Inferior parietal cortex (tissue), 1 donor: ENCODE results near the gene SOD3.

ENCODE experiments used
- DNase-seq: peaks from one replicate; pipeline ENCODE4 v3.0.0-alpha.2; 2016; ENCODE audit errors: extremely low spot score

The SOD3 gene

GRCh38 chr4:24801136-24801855, 5.9 kb downstream of the SOD3 start:
- no peak for DNase-seq

DNA sequence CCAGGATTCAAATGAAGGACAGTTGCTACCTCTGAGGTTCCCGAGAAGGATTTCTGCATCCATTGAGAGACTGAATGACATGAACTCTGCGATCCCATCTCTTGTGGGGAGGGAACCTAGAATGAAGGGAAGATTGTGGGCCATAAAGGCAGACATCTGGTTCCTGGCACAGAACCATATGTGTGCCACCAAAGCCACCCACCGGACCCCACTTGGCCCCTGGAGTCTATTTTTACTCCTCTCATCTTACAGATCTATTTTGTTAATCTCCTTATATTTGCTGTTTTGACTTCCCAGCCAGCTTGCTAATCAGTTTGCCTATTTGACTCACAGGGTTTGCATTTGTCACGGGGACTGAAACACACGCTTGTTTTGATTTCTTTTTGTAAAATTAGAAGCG, 7.3 kb downstream of the SOD3 start:
- DNase-seq, result no peak

- no peak for DNase-seq
These were observed 9.7 kb downstream of the SOD3 start for GRCh38 chr4:24805067-24805466.

- DNase-seq, result no peak
These were observed 10.2 kb downstream of the SOD3 start for GRCh38 chr4:24805566-24805965.

DNA sequence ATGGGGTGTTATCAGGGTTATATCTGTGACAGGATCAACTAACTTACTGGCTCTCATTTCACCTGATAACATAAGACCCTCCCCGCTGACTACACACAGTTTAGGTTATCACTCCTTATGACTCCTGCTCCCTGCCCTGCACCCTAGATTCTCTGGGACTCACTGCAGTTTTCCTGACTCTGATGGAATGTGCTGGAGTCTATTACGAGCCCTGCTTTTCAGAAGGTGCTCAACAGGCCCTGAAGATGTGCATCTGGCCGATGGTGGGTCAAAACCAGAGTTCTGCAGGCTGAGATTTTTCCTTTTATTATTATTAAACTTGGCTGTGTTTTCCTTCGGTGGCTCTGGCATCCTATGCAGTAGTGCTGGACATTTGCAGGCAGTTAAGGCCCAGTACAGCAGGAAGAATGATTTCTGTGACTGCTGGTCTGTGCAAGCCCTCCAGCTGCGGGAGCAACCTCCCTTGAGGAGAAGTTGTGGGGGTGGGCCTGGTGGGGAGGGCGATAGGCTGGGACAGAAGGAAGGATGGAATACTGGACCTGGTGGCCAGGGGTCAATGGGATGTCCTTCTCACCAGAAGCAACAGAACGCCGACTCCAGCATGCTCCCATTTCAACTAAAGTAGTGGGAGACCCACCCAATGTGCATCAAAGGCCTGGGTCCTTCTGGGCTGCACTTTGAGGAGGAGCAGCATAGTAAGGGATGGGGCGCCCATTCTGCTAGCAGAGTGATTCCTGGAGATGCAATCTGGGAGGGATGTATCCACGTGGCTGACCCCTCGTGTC, 11.0 kb downstream of the SOD3 start:
- DNase-seq, result no peak

DNA sequence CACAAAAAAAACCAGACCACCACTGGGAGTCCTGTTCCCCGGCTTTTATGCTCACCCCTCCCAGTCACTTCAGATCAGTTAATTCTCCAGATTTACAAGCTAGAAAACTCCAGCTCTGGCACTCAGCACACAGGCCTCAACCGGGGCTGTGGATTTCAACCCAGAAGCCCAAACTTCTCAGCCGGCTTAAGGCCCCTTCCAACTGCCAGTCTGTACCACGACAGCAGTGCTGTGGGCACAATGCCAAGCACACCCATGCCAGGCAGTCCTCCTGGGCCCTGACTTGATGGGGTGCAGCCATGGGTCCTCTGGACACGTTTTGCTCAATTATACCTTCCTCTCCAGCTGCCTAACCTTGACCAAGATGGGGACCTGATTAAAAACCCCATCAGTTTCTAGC, 12.2 kb downstream of the SOD3 start:
- DNase-seq, result no peak

- DNase-seq, result no peak
These were observed 12.9 kb downstream of the SOD3 start for GRCh38 chr4:24808261-24808660.

DNA sequence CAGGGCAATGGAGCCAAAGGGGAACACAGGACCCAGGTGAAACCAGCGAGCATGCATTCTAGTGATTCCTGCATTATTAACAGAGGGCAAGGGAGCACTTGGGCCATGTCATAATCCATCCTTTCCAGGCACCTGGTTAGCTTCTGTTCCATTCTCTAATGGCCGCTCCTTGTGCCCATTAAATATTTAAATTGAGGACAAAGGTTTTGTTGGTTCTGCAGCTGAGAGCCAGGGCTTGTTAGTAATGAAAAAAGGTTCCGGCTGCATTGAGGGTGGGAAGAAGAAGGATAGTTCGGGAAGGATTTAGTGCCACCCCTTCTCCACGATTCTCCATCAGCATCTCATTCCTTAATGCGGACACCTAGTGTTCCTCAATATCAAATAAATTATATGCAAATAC, 13.6 kb downstream of the SOD3 start:
- DNase-seq, result no peak

GRCh38 chr4:24809376-24809775, 14.0 kb downstream of the SOD3 start:
- DNase-seq, result no peak

DNA sequence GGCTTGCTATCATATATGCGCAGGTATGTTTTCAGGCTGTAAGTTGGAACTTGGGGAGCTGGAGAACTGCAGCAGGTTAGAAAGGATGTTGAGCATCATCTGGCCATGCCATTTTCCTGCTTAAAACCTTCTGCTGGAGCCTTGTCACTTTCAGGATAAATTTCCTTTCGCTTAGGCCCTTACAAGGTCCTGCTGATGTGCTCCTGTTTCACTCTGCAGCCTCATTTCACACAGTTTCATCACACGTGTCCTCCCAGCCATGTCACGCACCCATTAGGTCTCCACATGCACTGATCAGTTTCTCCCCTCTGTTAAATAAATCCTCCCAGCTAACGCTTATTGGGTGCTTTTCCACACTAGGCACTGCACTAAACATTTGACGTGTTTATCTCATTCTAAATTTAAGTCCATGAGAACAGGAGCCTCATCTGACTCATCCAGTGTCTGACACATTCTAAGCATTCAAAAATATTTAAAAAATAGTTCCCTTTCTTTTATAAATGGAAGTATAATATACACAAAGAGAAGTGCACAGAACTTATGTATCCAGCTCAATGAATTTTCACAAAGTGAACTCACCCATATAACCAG, 14.5 kb downstream of the SOD3 start:
- no peak for DNase-seq

DNA sequence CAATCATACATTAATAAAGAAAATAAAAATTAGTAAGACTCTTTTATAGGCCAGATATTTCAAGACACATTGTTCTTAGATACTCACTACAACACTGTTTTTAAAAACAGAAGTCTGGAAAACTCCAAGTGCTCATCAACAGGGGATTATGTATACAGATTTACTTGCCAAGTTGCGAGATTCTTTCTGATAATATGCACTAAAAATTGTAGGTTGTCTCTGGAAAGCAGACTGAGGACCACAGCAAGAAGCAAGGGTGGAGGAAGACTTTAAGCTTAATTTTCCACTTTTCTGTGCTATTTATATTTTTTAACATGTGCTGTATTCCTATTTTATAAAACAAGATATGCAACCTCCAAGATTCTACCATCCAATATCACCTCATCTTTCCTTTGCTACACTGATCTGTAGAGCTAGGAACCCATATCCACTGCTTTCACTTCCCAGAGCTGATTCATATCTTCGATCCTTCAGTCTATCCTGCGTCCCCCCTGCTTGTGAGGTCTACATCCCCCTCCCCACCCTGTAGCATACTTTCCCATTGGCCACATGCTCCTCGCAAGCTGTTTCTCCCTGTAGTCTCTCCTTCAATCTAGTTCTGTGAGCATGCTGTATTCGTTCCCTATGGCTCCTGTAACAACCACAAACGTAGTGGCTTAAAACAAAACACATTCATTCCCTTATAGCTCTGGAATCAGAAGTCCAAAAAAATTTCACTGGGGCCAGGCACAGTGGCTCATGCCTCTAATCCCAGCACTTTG, 15.7 kb downstream of the SOD3 start:
- no peak for DNase-seq

DNA sequence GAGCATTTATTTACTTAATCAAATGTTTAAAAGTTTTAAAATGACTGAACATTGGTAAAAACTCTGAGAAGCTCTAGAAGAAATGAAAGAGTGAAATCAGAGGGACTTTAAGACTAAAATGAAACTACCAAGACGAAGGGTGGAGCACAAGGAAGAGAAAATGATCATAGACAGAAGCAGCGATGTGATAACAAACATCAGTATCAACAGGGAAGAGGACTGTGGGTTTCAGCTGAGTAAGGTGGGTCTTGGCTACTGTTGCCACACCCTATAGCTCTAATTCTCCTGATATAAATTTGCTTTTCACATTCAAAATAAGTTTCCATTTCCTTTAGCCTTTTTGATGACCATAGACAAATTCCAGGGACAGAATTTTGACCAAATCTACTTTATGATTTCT, 18.4 kb downstream of the SOD3 start:
- DNase-seq, result no peak

DNA sequence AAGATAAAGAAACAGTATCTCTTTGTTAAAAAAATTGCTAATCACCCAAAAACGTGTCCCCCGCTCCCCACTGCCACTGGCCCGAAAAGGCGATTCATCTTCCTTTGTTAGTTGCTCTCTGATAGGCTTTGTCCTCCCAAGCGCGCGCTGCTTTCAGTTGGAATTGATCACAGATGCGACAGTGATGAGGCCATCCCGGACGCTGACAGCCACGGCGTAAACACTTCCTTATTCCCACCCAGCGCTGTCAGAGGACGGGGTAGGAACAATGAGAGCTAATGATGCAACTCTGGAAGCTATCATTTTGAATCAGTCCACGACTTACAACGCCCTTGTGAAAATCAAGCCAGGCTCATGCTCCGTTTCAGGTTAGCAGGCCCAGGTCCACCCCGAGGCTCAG, 21.4 kb downstream of the SOD3 start:
- DNase-seq, result peak; percentile 59

- DNase-seq, result no peak
These were observed 25.2 kb downstream of the SOD3 start for GRCh38 chr4:24820541-24820940.

DNA sequence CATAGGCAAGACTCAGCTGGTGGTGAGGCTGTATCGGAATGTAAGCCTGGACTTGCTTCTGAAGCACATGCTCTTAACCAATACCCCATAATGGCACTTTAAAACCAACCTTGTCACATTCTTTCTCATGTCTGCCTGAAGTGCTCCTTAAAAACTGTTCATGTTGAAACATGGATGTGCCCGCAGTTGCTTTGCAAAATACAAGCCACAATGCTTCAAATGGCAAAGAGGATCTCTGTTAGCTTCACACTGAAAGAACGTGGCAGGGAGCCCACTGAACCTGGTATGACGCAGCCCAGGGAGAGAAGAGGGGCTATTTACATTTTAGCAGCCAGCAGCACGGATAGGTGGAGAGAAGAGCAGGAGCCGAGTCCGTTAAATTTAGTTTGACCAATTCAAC, 29.3 kb downstream of the SOD3 start:
- DNase-seq, result no peak

GRCh38 chr4:24831637-24832036, 36.3 kb downstream of the SOD3 start:
- no peak for DNase-seq

- no peak for DNase-seq
These were observed 40.3 kb downstream of the SOD3 start for GRCh38 chr4:24835696-24836095.

DNA sequence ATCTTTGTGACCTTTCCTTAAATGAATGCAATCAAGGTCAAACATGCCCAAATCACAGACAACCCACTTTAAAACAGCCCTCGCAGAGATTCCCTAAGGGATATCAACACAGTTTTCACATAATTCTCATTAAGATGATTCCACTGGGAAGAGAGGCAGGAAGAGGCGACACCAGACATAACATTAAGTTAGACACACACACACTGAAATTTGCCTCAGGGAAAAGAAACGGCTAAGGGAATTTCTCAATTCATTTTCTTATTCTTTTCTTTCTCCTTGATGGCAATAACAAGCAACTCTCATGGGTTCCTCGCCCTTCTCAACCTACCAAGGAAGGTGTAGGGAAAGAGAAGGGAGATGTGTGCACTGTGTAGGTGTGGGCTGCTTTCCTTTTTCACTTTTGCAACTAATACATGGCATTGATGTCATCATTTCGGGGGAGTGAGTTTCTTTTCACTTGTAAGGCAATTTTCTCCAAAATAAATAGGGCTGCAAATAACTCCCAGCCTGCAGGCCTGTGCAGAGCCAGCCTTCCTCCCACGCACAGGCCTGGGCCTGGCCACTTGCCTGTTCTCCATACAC, 41.4 kb downstream of the SOD3 start:
- no peak for DNase-seq

DNA sequence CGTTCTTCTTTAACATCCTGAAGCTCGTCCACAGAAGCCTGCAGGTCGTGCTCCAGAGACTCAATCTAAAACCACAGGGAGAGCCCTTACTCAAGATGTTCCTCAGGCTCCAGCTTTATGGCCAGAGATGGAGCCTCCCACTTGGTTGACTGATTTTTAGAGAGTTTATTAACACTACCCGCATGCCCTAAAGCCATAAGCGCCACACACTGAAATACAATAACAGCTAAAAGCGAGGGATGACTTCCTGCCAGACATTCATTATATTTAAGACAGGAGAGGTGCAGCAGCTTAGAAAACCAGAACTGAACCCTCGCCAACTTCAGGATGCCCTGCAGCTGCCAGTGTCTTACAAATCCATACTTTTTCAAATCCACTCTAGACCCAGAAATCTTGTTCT, 42.0 kb downstream of the SOD3 start:
- no peak for DNase-seq

GRCh38 chr4:24837781-24838180, 42.4 kb downstream of the SOD3 start:
- DNase-seq, result no peak

DNA sequence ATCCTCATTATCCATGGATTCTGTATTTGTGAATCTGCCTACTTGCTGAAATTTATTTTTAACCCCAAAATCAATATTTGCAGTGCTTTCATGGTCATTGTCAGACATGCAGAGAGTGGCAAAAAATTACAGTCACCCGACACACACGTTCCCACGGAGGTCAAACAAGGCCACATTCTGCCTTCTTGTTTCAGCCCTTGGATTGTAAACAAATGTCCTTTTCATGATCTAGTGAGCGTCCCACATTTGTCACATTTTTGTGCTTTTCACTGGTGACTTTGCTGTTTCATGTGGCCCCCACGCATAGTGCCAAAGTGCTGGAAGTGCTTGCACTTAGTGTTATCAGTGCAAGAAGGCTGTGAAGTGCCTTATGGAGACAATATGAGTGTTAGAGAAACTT, 45.0 kb downstream of the SOD3 start:
- no peak for DNase-seq
